ENCODE results near the gene SYT15.

- TF ChIP-seq PAX5 (IDR thresholded peaks at IDR 0.05; ENCODE audit: insufficient read depth, low read length, severe bottlenecking), result no peak
- TF ChIP-seq TAF1 (IDR thresholded peaks at IDR 0.05; ENCODE audit: low read depth, low read length), result no peak
- TF ChIP-seq POLR2AphosphoS5 (IDR thresholded peaks at IDR 0.05; ENCODE audit: low read depth, low read length), result no peak
- TF ChIP-seq POLR2A (IDR thresholded peaks at IDR 0.05; ENCODE audit: low read depth, low read length), result no peak
- no peak for TF ChIP-seq POU2F2 (IDR thresholded peaks at IDR 0.05; ENCODE audit: low read depth, low read length)
- TF ChIP-seq SPI1 (IDR thresholded peaks at IDR 0.05; ENCODE audit: low read depth, low read length), result no peak
These were observed 26.2 kb upstream of the SYT15 start for GRCh38 chr10:46552526-46553237.

All from GM12891 (cell line).